Type B pancreatic cell (in vitro differentiated cells): ENCODE data around the gene FUBP3. TPM values are rescaled to one million over a fixed set of nuclear protein-coding genes. Genes with fewer than 3 reads are reported as not detected.
"Not testable (repeated sequence)": the region's sequence is repeated elsewhere in the genome, so short reads cannot be mapped to it uniquely, and the experiment has no call there.

Experiments used
- DNase-seq: peaks from one replicate; pipeline ENCODE4 v3.0.0; 2021; ENCODE audit warnings: mixed read lengths; ENCODE audit not compliant: unreplicated experiment; ENCODE audit errors: extremely low spot score
- H3K27ac Mint-ChIP-seq: 2 replicates; pipeline ENCODE4 v1.8.0; 2021; ENCODE audit warnings: mild to moderate bottlenecking, mixed read lengths
- H3K27me3 Mint-ChIP-seq: 2 replicates; pipeline ENCODE4 v1.8.0; 2021; ENCODE audit warnings: mixed read lengths
- H3K36me3 Mint-ChIP-seq: 2 replicates; pipeline ENCODE4 v1.8.0; 2021; ENCODE audit warnings: mixed read lengths
- H3K4me1 Mint-ChIP-seq: one replicate; pipeline ENCODE4 v1.8.0; 2021; ENCODE audit warnings: mixed read lengths; ENCODE audit not compliant: unreplicated experiment
- H3K4me3 Mint-ChIP-seq: 2 replicates; pipeline ENCODE4 v1.8.0; 2021; ENCODE audit warnings: mild to moderate bottlenecking, mixed read lengths
- H3K9me3 Mint-ChIP-seq: 2 replicates; pipeline ENCODE4 v1.8.0; 2021; ENCODE audit warnings: mixed read lengths
- CTCF ChIP-seq: fragments of 200-600 bp; sonication (generic); conservative IDR thresholded peaks from 2 replicates; pipeline ENCODE4 v1.5.0; 2021; ENCODE audit warnings: antibody characterized with exemption, mild to moderate bottlenecking
- total RNA-seq: library from RNA; stranded (reverse); gene quantifications from 2 replicates; pipeline ENCODE4 v1.2.1, GENCODE V29; 2021; ENCODE audit warnings: low replicate concordance

FUBP3 gene
- total RNA-seq, 1 donor from 2014 or later: 59.3 TPM

GRCh38 chr9:130677252-130677651, 97.9 kb downstream of the FUBP3 start:
- H3K4me1 Mint-ChIP-seq: peaks cover 3% of the 10 kb centered on the region
- TF ChIP-seq CTCF: no peak
- no peaks in the 10 kb centered on the region for H3K36me3 Mint-ChIP-seq
- peaks cover 56% of the 10 kb centered on the region for H3K27me3 Mint-ChIP-seq
- H3K9me3 Mint-ChIP-seq: no peaks in the 10 kb centered on the region
- H3K27ac Mint-ChIP-seq: no peak overlapping the region
- H3K4me3 Mint-ChIP-seq: no peak overlapping the region
- no peak for DNase-seq

- H3K27ac Mint-ChIP-seq: no peak overlapping the region
- H3K4me1 Mint-ChIP-seq: peaks cover 5% of the 10 kb centered on the region
- DNase-seq: no peak
- TF ChIP-seq CTCF: no peak
- H3K9me3 Mint-ChIP-seq: no peaks in the 10 kb centered on the region
- H3K36me3 Mint-ChIP-seq: no peaks in the 10 kb centered on the region
- peaks cover 55% of the 10 kb centered on the region for H3K27me3 Mint-ChIP-seq
- peak overlapping the region; percentile 69 for H3K4me3 Mint-ChIP-seq
Observed at GRCh38 chr9:130680836-130681768, 101.7 kb downstream of the FUBP3 start.

GRCh38 chr9:130681769-130682420, 102.5 kb downstream of the FUBP3 start:
- Mint-ChIP-seq H3K36me3 (no peaks in the 10 kb centered on the region), H3K27me3 (peaks cover 51% of the 10 kb centered on the region), H3K4me1 (peaks cover 5% of the 10 kb centered on the region), H3K27ac (no peak overlapping the region), H3K9me3 (no peaks in the 10 kb centered on the region), H3K4me3 (peak overlapping the region; percentile 93)
- no peak for TF ChIP-seq CTCF
- DNase-seq: no peak

- no peaks in the 10 kb centered on the region for H3K36me3 Mint-ChIP-seq
- H3K4me1 Mint-ChIP-seq: peaks cover 5% of the 10 kb centered on the region
- peaks cover 47% of the 10 kb centered on the region for H3K27me3 Mint-ChIP-seq
- no peak for DNase-seq
- TF ChIP-seq CTCF: peak; percentile 95
- H3K4me3 Mint-ChIP-seq: peak overlapping the region; percentile 93
- no peaks in the 10 kb centered on the region for H3K9me3 Mint-ChIP-seq
- peak overlapping the region; percentile 58 for H3K27ac Mint-ChIP-seq
Observed at GRCh38 chr9:130682421-130683121, 103.2 kb downstream of the FUBP3 start.

GRCh38 chr9:130685104-130685503, 105.7 kb downstream of the FUBP3 start:
- TF ChIP-seq CTCF: no peak
- DNase-seq: no peak
- Mint-ChIP-seq H3K27me3 (peaks cover 24% of the 10 kb centered on the region), H3K27ac (no peak overlapping the region), H3K4me1 (peaks cover 5% of the 10 kb centered on the region), H3K4me3 (no peak overlapping the region), H3K36me3 (no peaks in the 10 kb centered on the region), H3K9me3 (no peaks in the 10 kb centered on the region)

GRCh38 chr9:130685945-130686344, 106.6 kb downstream of the FUBP3 start:
- H3K9me3 Mint-ChIP-seq, H3K27ac Mint-ChIP-seq, H3K36me3 Mint-ChIP-seq, H3K4me3 Mint-ChIP-seq, DNase-seq: not testable (repeated sequence)
- peaks cover 11% of the 10 kb centered on the region for H3K4me1 Mint-ChIP-seq
- H3K27me3 Mint-ChIP-seq: peaks cover 16% of the 10 kb centered on the region
